Caco-2 (cell line): ENCODE results near the gene PROX2. TPM values are rescaled to one million over a fixed set of nuclear protein-coding genes. Genes with fewer than 3 reads are reported as not detected.

Experiments used
- BruUV-seq: library from RNA; stranded (reverse); fragments of 400-500 nt; replicated peaks from 2 replicates; lab custom pipeline; 2021; lab: Mats Ljungman, UMichigan
- CTCF ChIA-PET: fragments of 300-600 bp; sonication (Branson Sonifier 250); formaldehyde crosslinking; loops from one replicate; lab custom pipeline; 2022; ENCODE audit warnings: antibody characterized with exemption; lab: Charles Lee
- POLR2A ChIA-PET: fragments of 300-600 bp; sonication (Branson Sonifier 250); formaldehyde crosslinking; loops from one replicate; lab custom pipeline; 2022; ENCODE audit warnings: antibody characterized with exemption; lab: Charles Lee
- DNase-seq, 2 experiments: peaks; one replicate each; pipeline versions ENCODE4 v3.0.0 to v3.0.0-alpha.2; 2020 to 2022
- H3K27me3 ChIP-seq: replicated peaks from 2 replicates; pipeline ENCODE4 v1.6.0; 2011; ENCODE audit warnings: low read length; ENCODE audit not compliant: control insufficient read depth, insufficient read depth
- H3K36me3 ChIP-seq: 2 replicates; pipeline ENCODE4 v1.5.1; 2011; ENCODE audit warnings: low read length; ENCODE audit not compliant: control insufficient read depth, insufficient read depth
- H3K4me1 ChIP-seq: fragments of 250-450 bp; sonication (Bioruptor Pico); 2 replicates; pipeline ENCODE4 v1.5.1; 2020; ENCODE audit warnings: mild to moderate bottlenecking
- H3K4me3 ChIP-seq: 2 replicates; pipeline ENCODE4 v1.5.1; 2011; ENCODE audit warnings: low read depth, mild to moderate bottlenecking, control low read depth, low read length
- H3K9me3 ChIP-seq: fragments of 250-450 bp; sonication (Bioruptor Pico); 2 replicates; pipeline ENCODE4 v1.5.1; 2020; ENCODE audit warnings: mild to moderate bottlenecking, moderate library complexity
- H3K27ac Mint-ChIP-seq: one replicate; pipeline ENCODE4 v1.8.0; 2022; ENCODE audit warnings: mixed read lengths; ENCODE audit not compliant: unreplicated experiment
- H3K27me3 Mint-ChIP-seq: one replicate; pipeline ENCODE4 v1.8.0; 2022; ENCODE audit warnings: mixed read lengths; ENCODE audit not compliant: insufficient read depth, unreplicated experiment
- H3K36me3 Mint-ChIP-seq: one replicate; pipeline ENCODE4 v1.8.0; 2022; ENCODE audit warnings: mild to moderate bottlenecking, mixed read lengths; ENCODE audit not compliant: insufficient read depth, unreplicated experiment
- H3K4me1 Mint-ChIP-seq: one replicate; pipeline ENCODE4 v1.8.0; 2022; ENCODE audit warnings: low read depth, mixed read lengths; ENCODE audit not compliant: unreplicated experiment
- H3K4me3 Mint-ChIP-seq: one replicate; pipeline ENCODE4 v1.8.0; 2022; ENCODE audit warnings: mild to moderate bottlenecking, moderate library complexity, mixed read lengths; ENCODE audit not compliant: unreplicated experiment
- H3K9me3 Mint-ChIP-seq: one replicate; pipeline ENCODE4 v1.8.0; 2022; ENCODE audit warnings: mixed read lengths; ENCODE audit not compliant: unreplicated experiment
- intact Hi-C: fragments of 100-400 bp; cut with micrococcal nuclease; formaldehyde crosslinking; loops from one replicate; pipeline ENCODE4 v1.10.0; 2022; ENCODE audit not compliant: unreplicated experiment
- total RNA-seq: library from RNA; stranded (reverse); gene quantifications from 2 replicates; pipeline ENCODE4 v1.2.3, GENCODE V29; 2022
- TF ChIP-seq, protein P1 (sequence below), 2 experiments: fragments of 200-600 bp in 1 of 2; IDR thresholded peaks; 1 replicate in 1 of 2; 2 replicates in 1 of 2; pipeline versions ENCODE4 v1.5.1 to v1.8.0; 2011 to 2022; ENCODE audit warnings: antibody characterized with exemption in 1 of 2, control low read depth in 1 of 2, inconsistent platforms in 1 of 2, low read depth in 1 of 2, low read length in 1 of 2, mild to moderate bottlenecking in 1 of 2, moderate library complexity in 1 of 2; ENCODE audit not compliant: insufficient read depth in 1 of 2, severe bottlenecking in 1 of 2, unreplicated experiment in 1 of 2

PROX2 gene
- total RNA-seq, 1 experiment from 2014 or later: not detected

DNA sequence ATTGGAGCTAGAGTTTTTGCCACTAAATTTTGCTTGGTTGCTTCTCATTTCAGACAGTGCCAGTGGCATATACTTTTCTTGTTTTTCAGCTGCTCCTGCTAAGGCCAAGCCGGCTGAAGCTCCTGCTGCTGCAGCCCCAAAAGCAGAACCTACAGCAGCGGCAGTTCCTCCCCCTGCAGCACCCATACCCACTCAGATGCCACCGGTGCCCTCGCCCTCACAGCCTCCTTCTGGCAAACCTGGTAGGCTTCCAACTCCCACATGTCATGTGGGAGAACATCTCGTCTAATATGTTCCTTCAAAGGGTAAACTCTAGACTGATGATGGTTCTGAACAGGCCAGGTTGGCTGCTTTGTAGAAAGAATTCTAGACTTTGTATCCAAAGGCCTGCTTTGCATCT lies 16.8 kb upstream of the PROX2 start:
- intact Hi-C loops: no loop called here
- ChIA-PET POLR2A (no interaction called here), CTCF (interaction anchor here (0.7 to 1.9 kb wide), 3 partner anchors 13 to 34 kb away, joined by 3 to 8 read pairs (median 4); no protein-coding TSS in a partner anchor)
- Mint-ChIP-seq H3K9me3 (no peaks in the 10 kb centered on the region), H3K27me3 (no peaks in the 10 kb centered on the region), H3K4me3 (no peak overlapping the region), H3K36me3 (peaks cover 90% of the 10 kb centered on the region), H3K4me1 (peaks cover 15% of the 10 kb centered on the region), H3K27ac (no peak overlapping the region)
- H3K36me3 ChIP-seq: no peaks in the 10 kb centered on the region
- H3K9me3 ChIP-seq: no peaks in the 10 kb centered on the region
- TF ChIP-seq, protein P1, sequence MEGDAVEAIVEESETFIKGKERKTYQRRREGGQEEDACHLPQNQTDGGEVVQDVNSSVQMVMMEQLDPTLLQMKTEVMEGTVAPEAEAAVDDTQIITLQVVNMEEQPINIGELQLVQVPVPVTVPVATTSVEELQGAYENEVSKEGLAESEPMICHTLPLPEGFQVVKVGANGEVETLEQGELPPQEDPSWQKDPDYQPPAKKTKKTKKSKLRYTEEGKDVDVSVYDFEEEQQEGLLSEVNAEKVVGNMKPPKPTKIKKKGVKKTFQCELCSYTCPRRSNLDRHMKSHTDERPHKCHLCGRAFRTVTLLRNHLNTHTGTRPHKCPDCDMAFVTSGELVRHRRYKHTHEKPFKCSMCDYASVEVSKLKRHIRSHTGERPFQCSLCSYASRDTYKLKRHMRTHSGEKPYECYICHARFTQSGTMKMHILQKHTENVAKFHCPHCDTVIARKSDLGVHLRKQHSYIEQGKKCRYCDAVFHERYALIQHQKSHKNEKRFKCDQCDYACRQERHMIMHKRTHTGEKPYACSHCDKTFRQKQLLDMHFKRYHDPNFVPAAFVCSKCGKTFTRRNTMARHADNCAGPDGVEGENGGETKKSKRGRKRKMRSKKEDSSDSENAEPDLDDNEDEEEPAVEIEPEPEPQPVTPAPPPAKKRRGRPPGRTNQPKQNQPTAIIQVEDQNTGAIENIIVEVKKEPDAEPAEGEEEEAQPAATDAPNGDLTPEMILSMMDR (IDR thresholded peaks at IDR 0.05; ENCODE audit: insufficient read depth in 1 of 2, low read depth in 1 of 2, low read length in 1 of 2, severe bottlenecking in 1 of 2, unreplicated experiment in 1 of 2): no peak
- no peaks in the 10 kb centered on the region for H3K27me3 ChIP-seq
- DNase-seq: no peak
- H3K4me1 ChIP-seq: peaks cover 16% of the 10 kb centered on the region
- H3K4me3 ChIP-seq: no peak overlapping the region
- no TSS peak for BruUV-seq

DNA sequence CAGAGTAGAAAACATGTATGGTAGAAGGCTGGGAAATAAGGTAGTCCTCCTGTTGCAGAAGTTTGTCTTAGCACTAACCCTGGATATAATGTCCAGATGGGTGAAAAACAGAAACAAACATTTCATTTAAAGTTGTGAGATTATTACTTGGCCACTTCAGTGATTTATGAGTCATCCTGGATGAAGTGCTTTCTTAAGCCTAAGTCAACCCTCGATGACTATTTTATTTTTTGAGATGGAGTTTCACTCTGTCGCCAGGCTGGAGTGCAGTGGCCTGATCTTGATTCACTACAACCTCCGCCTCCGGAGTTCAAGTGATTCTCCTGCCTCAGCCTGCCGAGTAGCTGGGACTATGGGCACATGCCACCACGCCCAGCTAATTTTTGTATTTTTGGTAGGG lies 15.9 kb upstream of the PROX2 start:
- Histone ChIP-seq H3K4me3 (no peak overlapping the region), H3K9me3 (no peaks in the 10 kb centered on the region), H3K27me3 (no peaks in the 10 kb centered on the region), H3K36me3 (no peaks in the 10 kb centered on the region), H3K4me1 (peaks cover 17% of the 10 kb centered on the region)
- intact Hi-C loops: no loop called here
- TF ChIP-seq, protein P1 (IDR thresholded peaks at IDR 0.05; ENCODE audit: insufficient read depth in 1 of 2, low read depth in 1 of 2, low read length in 1 of 2, severe bottlenecking in 1 of 2, unreplicated experiment in 1 of 2): no peak
- Mint-ChIP-seq H3K36me3 (peaks cover 81% of the 10 kb centered on the region), H3K9me3 (no peaks in the 10 kb centered on the region), H3K4me1 (peaks cover 16% of the 10 kb centered on the region), H3K27ac (no peak overlapping the region), H3K4me3 (no peak overlapping the region), H3K27me3 (no peaks in the 10 kb centered on the region)
- no TSS peak for BruUV-seq
- ChIA-PET CTCF (no interaction called here), POLR2A (no interaction called here)
- no peak for DNase-seq

GRCh38 chr14:74890262-74890661 lies 14.3 kb upstream of the PROX2 start:
- ChIA-PET POLR2A (no interaction called here), CTCF (interaction anchor here (0.7 kb wide), 1 partner anchor 11 kb away, joined by 3 read pairs; no protein-coding TSS in a partner anchor)
- H3K27me3 ChIP-seq: no peaks in the 10 kb centered on the region
- Mint-ChIP-seq H3K27ac (no peak overlapping the region), H3K4me3 (no peak overlapping the region), H3K36me3 (peaks cover 74% of the 10 kb centered on the region), H3K9me3 (no peaks in the 10 kb centered on the region), H3K27me3 (no peaks in the 10 kb centered on the region), H3K4me1 (peaks cover 22% of the 10 kb centered on the region)
- H3K36me3 ChIP-seq: no peaks in the 10 kb centered on the region; the same call in 1 of the 2 replicates
- H3K4me3 ChIP-seq: no peak overlapping the region
- no peak for DNase-seq
- intact Hi-C loops: no loop called here
- TF ChIP-seq, protein P1 (IDR thresholded peaks at IDR 0.05; ENCODE audit: insufficient read depth in 1 of 2, low read depth in 1 of 2, low read length in 1 of 2, severe bottlenecking in 1 of 2, unreplicated experiment in 1 of 2): no peak
- peaks cover 17% of the 10 kb centered on the region for H3K4me1 ChIP-seq
- H3K9me3 ChIP-seq: no peaks in the 10 kb centered on the region
- BruUV-seq: no TSS peak
